ENCODE data around the gene WDR46.

WDR46 gene

GRCh38 chr6:33324125-33324524, 35.1 kb upstream of the WDR46 start:
- Histone ChIP-seq H3K36me3 (ENCODE audit: insufficient read depth, low read length) (peaks cover 24% of the 10 kb centered on the region), H3K4me2 (ENCODE audit: low read length) (peak overlapping the region; percentile 96), H3K4me3 (ENCODE audit: low read depth, low read length, poor library complexity, severe bottlenecking) (peak overlapping the region; percentile 83), H3K27ac (ENCODE audit: low read depth, low read length, poor library complexity, severe bottlenecking) (peak overlapping the region; percentile 97), H3K9ac (ENCODE audit: low read length) (peak overlapping the region; percentile 79), H3F3A (ENCODE audit: insufficient read depth, low read length) (peaks cover 4% of the 10 kb centered on the region; the same call in 1 of the 2 replicates), H3K27me3 (ENCODE audit: insufficient read depth, low read length) (no peaks in the 10 kb centered on the region), H3K4me1 (ENCODE audit: insufficient read depth, low read length, severe bottlenecking) (peaks cover 54% of the 10 kb centered on the region), H3K79me2 (ENCODE audit: insufficient read depth, low read length) (peaks cover 10% of the 10 kb centered on the region; the same call in 1 of the 2 replicates), H3K9me2 (ENCODE audit: low read depth, low read length) (no peaks in the 10 kb centered on the region), H2AFZ (ENCODE audit: low read length) (no peak overlapping the region), H3K9me3 (ENCODE audit: low read length) (no peaks in the 10 kb centered on the region), H4K20me1 (ENCODE audit: insufficient read depth, low read length) (no peaks in the 10 kb centered on the region)
- TF ChIP-seq EZH2 (IDR thresholded peaks at IDR 0.05; ENCODE audit: borderline replicate concordance, low read length) (no peak), CTCF (IDR thresholded peaks at IDR 0.05; ENCODE audit: low read length) (no peak)

DNA sequence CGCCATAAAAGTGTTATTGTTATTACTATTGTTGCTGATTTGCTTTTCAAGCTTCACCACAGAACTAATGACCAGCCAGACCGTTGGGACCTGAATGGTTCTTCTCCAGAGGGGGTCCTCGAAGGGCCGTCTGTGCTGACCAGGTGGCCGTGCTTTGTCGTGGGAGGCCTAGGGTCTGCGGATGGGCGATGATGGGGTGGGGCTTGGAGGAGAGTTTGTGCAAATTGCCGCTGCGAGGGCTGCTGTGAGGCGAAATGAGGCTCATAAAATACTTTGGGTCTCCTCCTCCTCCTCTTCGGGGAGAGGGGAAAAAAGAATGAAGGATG, 34.5 kb upstream of the WDR46 start:
- peak overlapping the region; percentile 96 for H3K4me2 ChIP-seq (ENCODE audit: low read length)
- H3K4me3 ChIP-seq (ENCODE audit: low read depth, low read length, poor library complexity, severe bottlenecking) = peak overlapping the region; percentile 83
- peaks cover 10% of the 10 kb centered on the region; the same call in 1 of the 2 replicates for H3K79me2 ChIP-seq (ENCODE audit: insufficient read depth, low read length)
- H3K9me3 ChIP-seq (ENCODE audit: low read length) = no peaks in the 10 kb centered on the region
- H3K36me3 ChIP-seq (ENCODE audit: insufficient read depth, low read length) = peaks cover 29% of the 10 kb centered on the region
- peak overlapping the region; percentile 97 for H3K27ac ChIP-seq (ENCODE audit: low read depth, low read length, poor library complexity, severe bottlenecking)
- peak overlapping the region; percentile 79 for H3K9ac ChIP-seq (ENCODE audit: low read length)
- H3K27me3 ChIP-seq (ENCODE audit: insufficient read depth, low read length) = no peaks in the 10 kb centered on the region
- H3K9me2 ChIP-seq (ENCODE audit: low read depth, low read length) = no peaks in the 10 kb centered on the region
- H3F3A ChIP-seq (ENCODE audit: insufficient read depth, low read length) = peaks cover 6% of the 10 kb centered on the region; the same call in 1 of the 2 replicates
- H4K20me1 ChIP-seq (ENCODE audit: insufficient read depth, low read length) = no peaks in the 10 kb centered on the region
- H2AFZ ChIP-seq (ENCODE audit: low read length) = no peak overlapping the region
- TF ChIP-seq EZH2 (IDR thresholded peaks at IDR 0.05; ENCODE audit: borderline replicate concordance, low read length) (no peak), CTCF (IDR thresholded peaks at IDR 0.05; ENCODE audit: low read length) (no peak)
- peaks cover 60% of the 10 kb centered on the region for H3K4me1 ChIP-seq (ENCODE audit: insufficient read depth, low read length, severe bottlenecking)

GRCh38 chr6:33321227-33321626, 32.2 kb upstream of the WDR46 start:
- H3K79me2 ChIP-seq (ENCODE audit: insufficient read depth, low read length) = peaks cover 10% of the 10 kb centered on the region; the same call in 1 of the 2 replicates
- peak overlapping the region; percentile 97 for H3K27ac ChIP-seq (ENCODE audit: low read depth, low read length, poor library complexity, severe bottlenecking)
- H3K4me3 ChIP-seq (ENCODE audit: low read depth, low read length, poor library complexity, severe bottlenecking) = peak overlapping the region; percentile 83
- H3K4me2 ChIP-seq (ENCODE audit: low read length) = peak overlapping the region; percentile 93
- peak overlapping the region; percentile 95 for H3K9ac ChIP-seq (ENCODE audit: low read length)
- TF ChIP-seq EZH2 (IDR thresholded peaks at IDR 0.05; ENCODE audit: borderline replicate concordance, low read length) (no peak), CTCF (IDR thresholded peaks at IDR 0.05; ENCODE audit: low read length) (no peak)
- no peaks in the 10 kb centered on the region for H3K27me3 ChIP-seq (ENCODE audit: insufficient read depth, low read length)
- peaks cover 32% of the 10 kb centered on the region for H3K36me3 ChIP-seq (ENCODE audit: insufficient read depth, low read length)
- peaks cover 8% of the 10 kb centered on the region; the same call in 1 of the 2 replicates for H3F3A ChIP-seq (ENCODE audit: insufficient read depth, low read length)
- H3K9me3 ChIP-seq (ENCODE audit: low read length) = no peaks in the 10 kb centered on the region
- no peaks in the 10 kb centered on the region for H4K20me1 ChIP-seq (ENCODE audit: insufficient read depth, low read length)
- H3K4me1 ChIP-seq (ENCODE audit: insufficient read depth, low read length, severe bottlenecking) = peaks cover 69% of the 10 kb centered on the region
- H2AFZ ChIP-seq (ENCODE audit: low read length) = no peak overlapping the region
- no peaks in the 10 kb centered on the region for H3K9me2 ChIP-seq (ENCODE audit: low read depth, low read length)
